Caco-2 (cell line): ENCODE measurements around the gene GPRC5D. TPM values are rescaled to one million over a fixed set of nuclear protein-coding genes. Genes with fewer than 3 reads are reported as not detected.

Source experiments
- BruUV-seq: library from RNA; stranded (reverse); fragments of 400-500 nt; replicated peaks from 2 replicates; lab custom pipeline; 2021; lab: Mats Ljungman, UMichigan
- CTCF ChIA-PET: fragments of 300-600 bp; sonication (Branson Sonifier 250); formaldehyde crosslinking; loops from one replicate; lab custom pipeline; 2022; ENCODE audit warnings: antibody characterized with exemption; lab: Charles Lee
- POLR2A ChIA-PET: fragments of 300-600 bp; sonication (Branson Sonifier 250); formaldehyde crosslinking; loops from one replicate; lab custom pipeline; 2022; ENCODE audit warnings: antibody characterized with exemption; lab: Charles Lee
- DNase-seq, 2 experiments: peaks; one replicate each; pipeline versions ENCODE4 v3.0.0 to v3.0.0-alpha.2; 2020 to 2022
- H3K27me3 ChIP-seq: replicated peaks from 2 replicates; pipeline ENCODE4 v1.6.0; 2011; ENCODE audit warnings: low read length; ENCODE audit not compliant: control insufficient read depth, insufficient read depth
- H3K36me3 ChIP-seq: 2 replicates; pipeline ENCODE4 v1.5.1; 2011; ENCODE audit warnings: low read length; ENCODE audit not compliant: control insufficient read depth, insufficient read depth
- H3K4me1 ChIP-seq: fragments of 250-450 bp; sonication (Bioruptor Pico); 2 replicates; pipeline ENCODE4 v1.5.1; 2020; ENCODE audit warnings: mild to moderate bottlenecking
- H3K4me3 ChIP-seq: 2 replicates; pipeline ENCODE4 v1.5.1; 2011; ENCODE audit warnings: low read depth, mild to moderate bottlenecking, control low read depth, low read length
- H3K9me3 ChIP-seq: fragments of 250-450 bp; sonication (Bioruptor Pico); 2 replicates; pipeline ENCODE4 v1.5.1; 2020; ENCODE audit warnings: mild to moderate bottlenecking, moderate library complexity
- H3K27ac Mint-ChIP-seq: one replicate; pipeline ENCODE4 v1.8.0; 2022; ENCODE audit warnings: mixed read lengths; ENCODE audit not compliant: unreplicated experiment
- H3K27me3 Mint-ChIP-seq: one replicate; pipeline ENCODE4 v1.8.0; 2022; ENCODE audit warnings: mixed read lengths; ENCODE audit not compliant: insufficient read depth, unreplicated experiment
- H3K36me3 Mint-ChIP-seq: one replicate; pipeline ENCODE4 v1.8.0; 2022; ENCODE audit warnings: mild to moderate bottlenecking, mixed read lengths; ENCODE audit not compliant: insufficient read depth, unreplicated experiment
- H3K4me1 Mint-ChIP-seq: one replicate; pipeline ENCODE4 v1.8.0; 2022; ENCODE audit warnings: low read depth, mixed read lengths; ENCODE audit not compliant: unreplicated experiment
- H3K4me3 Mint-ChIP-seq: one replicate; pipeline ENCODE4 v1.8.0; 2022; ENCODE audit warnings: mild to moderate bottlenecking, moderate library complexity, mixed read lengths; ENCODE audit not compliant: unreplicated experiment
- H3K9me3 Mint-ChIP-seq: one replicate; pipeline ENCODE4 v1.8.0; 2022; ENCODE audit warnings: mixed read lengths; ENCODE audit not compliant: unreplicated experiment
- CTCF ChIP-seq, 2 experiments: fragments of 200-600 bp in 1 of 2; IDR thresholded peaks; 1 replicate in 1 of 2; 2 replicates in 1 of 2; pipeline versions ENCODE4 v1.5.1 to v1.8.0; 2011 to 2022; ENCODE audit warnings: antibody characterized with exemption in 1 of 2, control low read depth in 1 of 2, inconsistent platforms in 1 of 2, low read depth in 1 of 2, low read length in 1 of 2, mild to moderate bottlenecking in 1 of 2, moderate library complexity in 1 of 2; ENCODE audit not compliant: insufficient read depth in 1 of 2, severe bottlenecking in 1 of 2, unreplicated experiment in 1 of 2
- intact Hi-C: fragments of 100-400 bp; cut with micrococcal nuclease; formaldehyde crosslinking; loops from one replicate; pipeline ENCODE4 v1.10.0; 2022; ENCODE audit not compliant: unreplicated experiment
- total RNA-seq: library from RNA; stranded (reverse); gene quantifications from 2 replicates; pipeline ENCODE4 v1.2.3, GENCODE V29; 2022

The GPRC5D gene
- total RNA-seq, 1 experiment from 2014 or later = not detected

GRCh38 chr12:12983420-12984035, 31.6 kb upstream of the GPRC5D start:
- BruUV-seq = no TSS peak
- H3K9me3 ChIP-seq = no peaks in the 10 kb centered on the region
- H3K36me3 ChIP-seq = peaks cover 7% of the 10 kb centered on the region; the same call in 1 of the 2 replicates
- DNase-seq = peak in 1 of 2 experiments; percentile 70
- TF ChIP-seq CTCF (IDR thresholded peaks at IDR 0.05; ENCODE audit: insufficient read depth in 1 of 2, low read depth in 1 of 2, low read length in 1 of 2, severe bottlenecking in 1 of 2, unreplicated experiment in 1 of 2) = peak; percentile 75 to 78
- ChIA-PET POLR2A (interaction anchor here (0.6 kb wide), 1 partner anchor 196 kb away, joined by 3 read pairs; no protein-coding TSS in a partner anchor), CTCF (interaction anchor here (0.6 to 2.5 kb wide), 10 partner anchors 9 to 295 kb away, joined by 3 to 6 read pairs (median 4); partner anchors contain the start of gene FAM234B)
- H3K4me1 ChIP-seq = peaks cover 23% of the 10 kb centered on the region
- Mint-ChIP-seq H3K36me3 (peaks cover 12% of the 10 kb centered on the region), H3K27me3 (no peaks in the 10 kb centered on the region), H3K9me3 (no peaks in the 10 kb centered on the region), H3K4me3 (no peak overlapping the region), H3K4me1 (no peaks in the 10 kb centered on the region), H3K27ac (no peak overlapping the region)
- H3K4me3 ChIP-seq = no peak overlapping the region
- H3K27me3 ChIP-seq = no peaks in the 10 kb centered on the region
- intact Hi-C loops = loop anchor here (1.0 kb wide), 4 partner anchors 67 to 229 kb away; no protein-coding TSS in a partner anchor

- Mint-ChIP-seq H3K27me3 (no peaks in the 10 kb centered on the region), H3K9me3 (no peaks in the 10 kb centered on the region), H3K36me3 (peaks cover 12% of the 10 kb centered on the region), H3K27ac (no peak overlapping the region), H3K4me3 (no peak overlapping the region), H3K4me1 (no peaks in the 10 kb centered on the region)
- no peak for DNase-seq
- no TSS peak for BruUV-seq
- no peak for TF ChIP-seq CTCF (IDR thresholded peaks at IDR 0.05; ENCODE audit: insufficient read depth in 1 of 2, low read depth in 1 of 2, low read length in 1 of 2, severe bottlenecking in 1 of 2, unreplicated experiment in 1 of 2)
- POLR2A ChIA-PET = no interaction called here
- intact Hi-C loops = no loop called here
- H3K27me3 ChIP-seq = no peaks in the 10 kb centered on the region
- CTCF ChIA-PET = interaction anchor here (0.6 to 2.5 kb wide), 6 partner anchors 10 to 273 kb away, joined by 3 to 6 read pairs (median 4); no protein-coding TSS in a partner anchor
- H3K9me3 ChIP-seq = no peaks in the 10 kb centered on the region
- H3K36me3 ChIP-seq = peaks cover 7% of the 10 kb centered on the region; the same call in 1 of the 2 replicates
- H3K4me3 ChIP-seq = no peak overlapping the region
- peaks cover 21% of the 10 kb centered on the region for H3K4me1 ChIP-seq
Measured at GRCh38 chr12:12982331-12982730, 30.4 kb upstream of the GPRC5D start.

- Mint-ChIP-seq H3K4me1 (no peaks in the 10 kb centered on the region), H3K9me3 (peaks cover under 1% of the 10 kb centered on the region), H3K27me3 (no peaks in the 10 kb centered on the region), H3K36me3 (peaks cover 12% of the 10 kb centered on the region), H3K27ac (no peak overlapping the region), H3K4me3 (no peak overlapping the region)
- intact Hi-C loops = loop anchor here (5.0 kb wide), 1 partner anchor 47 kb away; no protein-coding TSS in a partner anchor
- H3K4me3 ChIP-seq = no peak overlapping the region
- no peaks in the 10 kb centered on the region for H3K27me3 ChIP-seq
- H3K9me3 ChIP-seq = no peaks in the 10 kb centered on the region
- ChIA-PET POLR2A (interaction anchor here (0.6 to 1.4 kb wide), 4 partner anchors 9 to 254 kb away, joined by 3 to 5 read pairs (median 4); no protein-coding TSS in a partner anchor), CTCF (interaction anchor here (0.6 to 1.8 kb wide), 5 partner anchors 10 to 234 kb away, joined by 3 to 18 read pairs (median 4); no protein-coding TSS in a partner anchor)
- H3K4me1 ChIP-seq = peaks cover 21% of the 10 kb centered on the region
- no peak for TF ChIP-seq CTCF (IDR thresholded peaks at IDR 0.05; ENCODE audit: insufficient read depth in 1 of 2, low read depth in 1 of 2, low read length in 1 of 2, severe bottlenecking in 1 of 2, unreplicated experiment in 1 of 2)
- peak in 1 of 2 experiments; percentile 72 for DNase-seq
- H3K36me3 ChIP-seq = 0 out of 2 replicates have a peak, but pooled peaks cover 2% of the 10 kb centered on the region
- BruUV-seq = no TSS peak
Measured at GRCh38 chr12:12979731-12980259, 27.8 kb upstream of the GPRC5D start.
